ENCODE data around the gene B4GALT1.
A peak's percentile ranks its signal among the peaks of the same experiment; 100 is the strongest.

- TF ChIP-seq CTCF (IDR thresholded peaks at IDR 0.05), result no peak
- peak; percentile 8 for TF ChIP-seq POLR2A (IDR thresholded peaks at IDR 0.05)
- no peak for TF ChIP-seq EP300 (IDR thresholded peaks at IDR 0.05; ENCODE audit: low read depth)
Observed at GRCh38 chr9:33161589-33162132, 5.5 kb downstream of the B4GALT1 start.

Measured in transverse colon (tissue), 3 donors.